Activated T-cell treated with anti-CD3 and anti-CD28 coated beads, Interleukin-2, amount 50 U/mL, for 4 hours (primary cell): ENCODE data around the gene FOXP1. TPM values are rescaled to one million over a fixed set of nuclear protein-coding genes. Genes with fewer than 3 reads are reported as not detected.
"Not testable (repeated sequence)": the region's sequence is repeated elsewhere in the genome, so short reads cannot be mapped to it uniquely, and the experiment has no call there.

ENCODE experiments used
- ATAC-seq, 2 donors: fragments of 200-7000 bp; cut with Tn5 transposase; one replicate each; pipeline ENCODE4 v1.10.0; 2021
- DNase-seq: peaks from one replicate; pipeline ENCODE4 v3.0.0-alpha.2; 2020
- H3K27me3 Mint-ChIP-seq: one replicate; pipeline ENCODE4 v1.8.0; 2021; ENCODE audit warnings: low read depth, mixed read lengths
- H3K36me3 Mint-ChIP-seq: one replicate; pipeline ENCODE4 v1.8.0; 2022; ENCODE audit warnings: mixed read lengths; ENCODE audit not compliant: insufficient read depth
- H3K4me1 Mint-ChIP-seq: one replicate; pipeline ENCODE4 v1.8.0; 2021; ENCODE audit warnings: low read depth, mixed read lengths
- H3K4me3 Mint-ChIP-seq: one replicate; pipeline ENCODE4 v1.8.0; 2021; ENCODE audit warnings: mild to moderate bottlenecking, moderate library complexity, mixed read lengths
- H3K9me3 Mint-ChIP-seq: one replicate; pipeline ENCODE4 v1.8.0; 2021; ENCODE audit warnings: mixed read lengths
- total RNA-seq, 3 donors: library from RNA; stranded (reverse); gene quantifications; one replicate each; pipeline ENCODE4 v1.2.1, GENCODE V29; 2021

Gene FOXP1
- total RNA-seq, 3 donors from 2014 or later, result 251 to 263 (median 256) TPM

GRCh38 chr3:70984776-70985482, 598.6 kb downstream of the FOXP1 start:
- no peak for DNase-seq
- Mint-ChIP-seq H3K4me1 (peaks cover 62% of the 10 kb centered on the region), H3K4me3 (no peak overlapping the region), H3K27me3 (no peaks in the 10 kb centered on the region), H3K9me3 (no peaks in the 10 kb centered on the region), H3K36me3 (peaks cover 69% of the 10 kb centered on the region)
- ATAC-seq, result no peak

GRCh38 chr3:70982700-70983140, 600.8 kb downstream of the FOXP1 start:
- DNase-seq (no peak), ATAC-seq (peak; percentile 65 to 72)
- Mint-ChIP-seq H3K27me3 (no peaks in the 10 kb centered on the region), H3K4me3 (no peak overlapping the region), H3K9me3 (no peaks in the 10 kb centered on the region), H3K36me3 (peaks cover 71% of the 10 kb centered on the region), H3K4me1 (peaks cover 60% of the 10 kb centered on the region)

DNA sequence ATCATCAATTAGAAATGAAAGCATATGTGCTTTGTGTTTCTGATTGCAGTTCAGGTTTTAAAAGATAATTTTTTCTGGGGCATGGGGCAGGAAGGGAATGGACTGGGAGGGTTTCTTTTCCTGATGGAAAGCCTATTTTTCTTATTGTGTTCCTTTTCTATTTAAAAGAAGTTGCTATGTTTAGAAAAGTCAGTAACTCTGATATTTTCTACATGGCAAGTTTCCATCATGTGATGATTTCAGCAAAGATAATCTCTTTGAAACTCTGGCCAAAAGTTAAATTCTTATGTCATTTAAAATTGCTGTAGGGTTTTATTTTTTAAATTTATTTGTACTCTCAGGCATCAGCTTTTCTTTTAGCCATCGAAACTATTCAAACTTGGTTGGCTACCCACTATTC, 601.2 kb downstream of the FOXP1 start:
- ATAC-seq, result no peak
- DNase-seq, result no peak
- no peak overlapping the region for H3K4me3 Mint-ChIP-seq
- peaks cover 70% of the 10 kb centered on the region for H3K36me3 Mint-ChIP-seq
- H3K9me3 Mint-ChIP-seq, result no peaks in the 10 kb centered on the region
- H3K27me3 Mint-ChIP-seq, result no peaks in the 10 kb centered on the region
- H3K4me1 Mint-ChIP-seq, result peaks cover 60% of the 10 kb centered on the region

- Mint-ChIP-seq H3K27me3 (no peaks in the 10 kb centered on the region), H3K9me3 (no peaks in the 10 kb centered on the region), H3K4me3 (peak overlapping the region; percentile 16), H3K4me1 (peaks cover 60% of the 10 kb centered on the region), H3K36me3 (peaks cover 67% of the 10 kb centered on the region)
- ATAC-seq, result no peak
- DNase-seq, result no peak
Measured at GRCh38 chr3:70981231-70981880, 602.2 kb downstream of the FOXP1 start.

GRCh38 chr3:70980646-70981170, 602.8 kb downstream of the FOXP1 start:
- Mint-ChIP-seq H3K4me3 (peak overlapping the region; percentile 16), H3K4me1 (peaks cover 56% of the 10 kb centered on the region), H3K27me3 (no peaks in the 10 kb centered on the region), H3K9me3 (no peaks in the 10 kb centered on the region), H3K36me3 (peaks cover 64% of the 10 kb centered on the region)
- DNase-seq (no peak), ATAC-seq (peak; percentile 69 to 70)

- Mint-ChIP-seq H3K4me3 (no peak overlapping the region), H3K27me3 (no peaks in the 10 kb centered on the region), H3K36me3 (peaks cover 70% of the 10 kb centered on the region), H3K9me3 (no peaks in the 10 kb centered on the region), H3K4me1 (peaks cover 56% of the 10 kb centered on the region)
- no peak for DNase-seq
- peak; percentile 7 to 27 for ATAC-seq
Measured at GRCh38 chr3:70979983-70980645, 603.4 kb downstream of the FOXP1 start.

GRCh38 chr3:70977712-70978111, 605.8 kb downstream of the FOXP1 start:
- peaks cover 62% of the 10 kb centered on the region for H3K36me3 Mint-ChIP-seq
- DNase-seq, result no peak
- H3K9me3 Mint-ChIP-seq, result no peaks in the 10 kb centered on the region
- ATAC-seq, result no peak
- H3K4me3 Mint-ChIP-seq, result no peak overlapping the region
- no peaks in the 10 kb centered on the region for H3K27me3 Mint-ChIP-seq
- H3K4me1 Mint-ChIP-seq, result peaks cover 37% of the 10 kb centered on the region

DNA sequence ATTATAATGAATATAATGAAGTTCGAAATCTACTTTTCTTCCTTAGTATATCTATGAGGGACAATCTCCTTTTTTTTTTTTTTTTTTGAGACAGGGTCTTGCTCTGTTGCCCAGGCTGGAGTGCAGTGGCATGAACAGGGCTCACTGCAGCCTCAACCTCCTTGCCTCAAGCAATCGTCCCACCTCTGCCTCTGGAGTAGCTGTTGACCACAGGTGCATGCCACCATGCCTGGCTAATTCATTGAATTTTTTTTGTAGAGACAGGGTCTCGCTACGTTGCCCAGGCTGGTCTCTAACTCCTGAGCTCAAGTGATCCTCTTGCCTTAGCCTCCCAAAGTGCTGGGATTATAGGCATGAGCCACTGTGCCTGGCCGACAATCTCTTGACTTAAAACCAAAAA, 607.5 kb downstream of the FOXP1 start:
- H3K9me3 Mint-ChIP-seq, H3K4me3 Mint-ChIP-seq, ATAC-seq, H3K27me3 Mint-ChIP-seq, DNase-seq: not testable (repeated sequence)
- Mint-ChIP-seq H3K4me1 (peaks cover 25% of the 10 kb centered on the region), H3K36me3 (peaks cover 61% of the 10 kb centered on the region)

GRCh38 chr3:70974747-70975146, 608.8 kb downstream of the FOXP1 start:
- H3K27me3 Mint-ChIP-seq, result no peaks in the 10 kb centered on the region
- ATAC-seq (no peak), DNase-seq (no peak)
- no peaks in the 10 kb centered on the region for H3K9me3 Mint-ChIP-seq
- H3K4me3 Mint-ChIP-seq, result no peak overlapping the region
- H3K36me3 Mint-ChIP-seq, result peaks cover 59% of the 10 kb centered on the region
- peaks cover 15% of the 10 kb centered on the region for H3K4me1 Mint-ChIP-seq

DNA sequence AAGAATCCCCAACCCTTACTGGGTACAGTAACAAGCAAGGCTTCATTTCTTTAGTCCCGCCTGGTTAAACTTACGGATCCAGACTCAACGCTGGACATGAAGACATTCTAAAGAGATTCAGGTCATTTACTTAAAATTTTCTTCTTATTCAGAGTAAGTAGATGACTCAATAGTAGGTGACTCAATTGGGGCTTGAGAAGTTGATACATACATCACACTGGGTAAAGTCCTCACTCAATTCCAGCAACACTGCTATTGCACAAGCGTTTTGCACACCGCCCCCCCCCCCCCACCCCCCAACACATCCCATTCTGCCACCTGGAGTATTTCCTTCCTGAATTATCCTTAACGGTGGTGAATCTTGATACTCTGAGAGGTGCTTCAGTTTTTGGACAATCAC, 610.0 kb downstream of the FOXP1 start:
- no peaks in the 10 kb centered on the region for H3K27me3 Mint-ChIP-seq
- no peaks in the 10 kb centered on the region for H3K9me3 Mint-ChIP-seq
- ATAC-seq (peak; percentile 66 to 81), DNase-seq (no peak)
- peaks cover 64% of the 10 kb centered on the region for H3K36me3 Mint-ChIP-seq
- peaks cover 10% of the 10 kb centered on the region for H3K4me1 Mint-ChIP-seq
- H3K4me3 Mint-ChIP-seq, result no peak overlapping the region

- ATAC-seq, result no peak
- H3K9me3 Mint-ChIP-seq, result no peaks in the 10 kb centered on the region
- H3K4me1 Mint-ChIP-seq, result peaks cover 10% of the 10 kb centered on the region
- no peak overlapping the region for H3K4me3 Mint-ChIP-seq
- H3K36me3 Mint-ChIP-seq, result peaks cover 61% of the 10 kb centered on the region
- no peak for DNase-seq
- no peaks in the 10 kb centered on the region for H3K27me3 Mint-ChIP-seq
Measured at GRCh38 chr3:70972855-70973254, 610.7 kb downstream of the FOXP1 start.

DNA sequence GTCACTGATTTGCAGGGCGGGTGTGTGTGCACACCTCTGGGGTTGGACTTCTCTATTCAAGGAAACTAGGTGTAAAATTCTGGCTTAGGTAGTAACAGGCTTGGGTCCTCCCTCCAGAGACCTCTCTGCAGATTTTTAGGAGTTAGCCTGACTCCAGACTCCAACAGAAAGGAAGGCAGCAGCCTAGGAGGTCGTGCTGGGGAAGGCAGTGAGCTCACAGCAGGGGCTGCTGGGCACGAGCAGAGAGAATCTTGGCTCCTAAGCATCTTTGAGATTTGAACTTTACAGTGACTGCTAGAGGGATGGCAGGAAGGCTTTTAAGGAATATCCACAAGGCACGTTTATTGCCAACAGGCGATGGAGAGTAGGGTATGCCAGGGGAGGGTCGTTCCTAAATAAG, 612.6 kb downstream of the FOXP1 start:
- Mint-ChIP-seq H3K4me3 (no peak overlapping the region), H3K27me3 (no peaks in the 10 kb centered on the region), H3K9me3 (no peaks in the 10 kb centered on the region), H3K36me3 (peaks cover 60% of the 10 kb centered on the region), H3K4me1 (peaks cover 10% of the 10 kb centered on the region)
- no peak for ATAC-seq
- no peak for DNase-seq

DNA sequence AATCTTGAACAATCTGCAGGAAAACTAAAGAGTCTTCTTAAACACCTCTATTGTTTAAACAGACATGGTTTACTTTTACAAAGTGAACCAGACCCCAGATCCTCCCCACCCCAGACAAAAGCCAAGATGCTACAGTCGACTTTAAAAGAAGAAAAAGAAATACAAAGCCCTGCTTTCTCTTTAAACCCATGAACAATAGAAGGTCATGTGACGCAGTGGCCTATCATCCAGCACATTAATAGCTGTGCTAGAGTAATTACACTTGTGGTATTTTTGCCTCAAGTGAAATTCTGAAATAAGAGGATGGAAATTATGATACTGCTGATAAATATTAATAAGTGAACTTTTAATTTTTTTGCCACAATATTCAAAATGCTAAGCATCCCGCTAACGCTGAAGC, 613.4 kb downstream of the FOXP1 start:
- no peak for ATAC-seq
- DNase-seq, result no peak
- H3K4me1 Mint-ChIP-seq, result peaks cover 10% of the 10 kb centered on the region
- no peaks in the 10 kb centered on the region for H3K9me3 Mint-ChIP-seq
- H3K36me3 Mint-ChIP-seq, result peaks cover 61% of the 10 kb centered on the region
- no peak overlapping the region for H3K4me3 Mint-ChIP-seq
- no peaks in the 10 kb centered on the region for H3K27me3 Mint-ChIP-seq

DNA sequence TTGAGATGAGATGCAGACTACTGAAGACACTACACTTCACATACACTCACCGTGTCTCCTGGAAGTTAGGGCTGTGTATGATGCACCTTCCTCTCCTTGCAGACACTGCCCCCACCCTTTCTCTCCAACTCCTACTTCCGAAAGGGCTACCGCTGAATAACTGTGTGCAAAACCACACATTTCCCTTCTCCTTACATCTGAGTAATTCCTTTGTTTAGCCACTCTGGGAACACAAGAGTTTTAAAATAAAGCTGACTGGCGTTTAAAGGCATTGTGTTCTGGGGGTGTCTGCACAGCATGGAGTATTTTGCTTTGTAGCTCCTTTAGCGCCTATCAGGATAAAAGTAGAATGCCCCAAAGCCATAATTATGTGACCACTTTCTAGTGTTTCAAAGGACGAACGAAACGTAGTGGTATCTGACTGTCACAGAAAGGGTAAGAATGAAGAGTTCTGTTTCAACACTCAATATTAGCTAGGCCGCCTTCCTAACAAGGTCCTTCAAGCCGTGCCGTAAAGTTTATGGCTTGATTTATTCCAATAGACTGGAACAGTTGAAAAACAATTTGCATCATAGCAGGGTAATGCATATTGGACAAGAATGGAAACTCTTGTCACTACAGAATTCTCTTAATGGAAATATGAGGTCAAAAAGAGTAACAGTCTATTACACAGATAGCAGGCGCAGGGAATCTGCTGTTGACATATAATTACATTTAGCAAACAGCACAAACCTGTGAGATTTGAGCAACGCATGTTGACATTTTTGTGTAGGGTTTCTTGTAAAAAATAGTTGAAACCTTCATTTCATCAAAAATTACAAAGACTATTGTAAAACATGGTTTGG, 619.9 kb downstream of the FOXP1 start:
- Mint-ChIP-seq H3K27me3 (no peaks in the 10 kb centered on the region), H3K36me3 (peaks cover 75% of the 10 kb centered on the region)
- ATAC-seq, result no peak

More for the DNA sequence above, 619.9 kb downstream of the FOXP1 start:
- H3K9me3 Mint-ChIP-seq, result no peaks in the 10 kb centered on the region
- H3K4me1 Mint-ChIP-seq, result no peaks in the 10 kb centered on the region
- DNase-seq, result no peak
- no peak overlapping the region for H3K4me3 Mint-ChIP-seq
